Adrenal gland (tissue), 12 donors: ENCODE results near the gene PLAU. TPM values are rescaled to one million over a fixed set of nuclear protein-coding genes. Genes with fewer than 3 reads are reported as not detected.

Source experiments
- DNase-seq, 7 donors: peaks; one replicate each; pipeline ENCODE4 v3.0.0-alpha.2; 2019 to 2020
- H3K27ac ChIP-seq, 5 donors: fragments of 200-600 bp; sonication (generic) in 4 of 5; 1 replicate in 3 of 5; 2 replicates in 2 of 5; pipeline versions ENCODE4 v1.5.1 to v1.8.0; 2016 to 2020; ENCODE audit warnings: mild to moderate bottlenecking in 1 of 5
- H3K27me3 ChIP-seq: fragments of 200-600 bp; 2 replicates; pipeline ENCODE4 v1.8.0; 2021
- H3K36me3 ChIP-seq, 2 donors: fragments of 200-600 bp; replicated peaks in 1 of 2; 1 replicate in 1 of 2; 2 replicates in 1 of 2; pipeline versions ENCODE4 v1.5.1 to v1.8.0; 2018 to 2022
- H3K4me1 ChIP-seq, 2 donors: fragments of 200-600 bp; replicated peaks in 1 of 2; 1 replicate in 1 of 2; 2 replicates in 1 of 2; pipeline versions ENCODE4 v1.5.1 to v1.8.0; 2018 to 2021
- H3K4me3 ChIP-seq, 4 donors: fragments of 200-600 bp; sonication (generic) in 3 of 4; one replicate each; pipeline ENCODE4 v1.5.1; 2016 to 2018
- H3K9me3 ChIP-seq, 3 donors: fragments of 200-600 bp; sonication (generic) in 1 of 3; replicated peaks in 1 of 3; 1 replicate in 2 of 3; 2 replicates in 1 of 3; pipeline versions ENCODE4 v1.5.1 to v1.8.0; 2016 to 2021
- CTCF ChIP-seq, 6 experiments: fragments of 450-650 bp in 4 of 6; fragments of 200-600 bp in 2 of 6; sonication (generic) in 1 of 6; IDR thresholded peaks; 1 replicate in 5 of 6; 2 replicates in 1 of 6; pipeline versions ENCODE4 v1.5.1 to v1.8.0; 2016 to 2021; ENCODE audit warnings: antibody characterized with exemption in 6 of 6, mild to moderate bottlenecking in 2 of 6, moderate library complexity in 1 of 6
- POLR2A ChIP-seq, 2 donors: fragments of 450-650 bp; IDR thresholded peaks; one replicate each; pipeline ENCODE4 v1.6.1; 2017; ENCODE audit warnings: antibody characterized with exemption in 2 of 2, mild to moderate bottlenecking in 2 of 2, moderate library complexity in 1 of 2
- WGBS, 4 donors: extraction: QIAGEN DNeasy Blood & Tissue Kit in 2 of 4; methylation state at CpG; one replicate each; pipeline versions ENCODE4 v1.1.5 to v1.1.7; 2013 to 2017; 5-methylcytosine and 5-hydroxymethylcytosine counted together
- intact Hi-C, 2 donors: fragments of 100-400 bp; cut with DNase I; formaldehyde crosslinking; loops; one replicate each; pipeline versions ENCODE4 v1.14.1 to v1.15.0; 2022 to 2023
- polyA plus RNA-seq, 3 donors: library from polyadenylated mRNA; stranded (reverse); fragments of 200-250 nt in 2 of 3; fragments of 350-450 nt in 1 of 3; fragmentation: Illumina TruSeq in 1 of 3; extraction: RNeasy Lipid Tissue Mini Kit (QIAGEN cat#74804) in 1 of 3; gene quantifications; one replicate each; pipeline ENCODE4 v1.2.3, GENCODE V29; 2013 to 2014
- total RNA-seq, 9 donors: library from RNA; depleted of rRNA in 4 of 9; stranded (reverse); fragments of >200 nt in 4 of 9; fragments of 120-200 nt in 1 of 9; fragmentation: NEBNext Ultra II Directional in 1 of 9; extraction: Animal tissue kit (Norgen Biotek cat#: 25700) in 1 of 9; gene quantifications; one replicate each; pipeline versions ENCODE4 v1.1.0 to v1.2.4, GENCODE V29; 2013 to 2023
- donor health status: healthy with polysubstance abuse.
- donor health status: Bipolar disorder and iron deficiency.
- donor health status: DM: yes; HTN: yes; CAD: no.
- donor health status: DM: no; HTN: no; CAD: no.
- donor health status: DM: no; HTN: no; CAD: no.
- donor health status: DM: yes; HTN: yes; CAD: no.

The PLAU gene
- total and polyA plus RNA-seq, 12 donors: 0.94 to 19.4 (median 6.9) TPM

- WGBS, 4 donors: 66 to 84% (median 71%) methylated on average over 5 of the region's 5 CpGs
- DNase-seq: peak in 2 of 7 donors; percentile 2 to 24
- Histone ChIP-seq H3K27ac (peak overlapping the region in 2 of 5 donors; percentile 17 to 57), H3K9me3 (no peaks in the 10 kb centered on the region), H3K36me3 (no peaks in the 10 kb centered on the region), H3K4me3 (no peak overlapping the region), H3K4me1 (peaks cover 6 to 9% of the 10 kb centered on the region in 2 donors), H3K27me3 (no peaks in the 10 kb centered on the region)
- intact Hi-C loops: no loop called here
- no peak for TF ChIP-seq POLR2A (IDR thresholded peaks at IDR 0.05)
- no peak for TF ChIP-seq CTCF (IDR thresholded peaks at IDR 0.05)
These were observed 26.6 kb downstream of the PLAU start for GRCh38 chr10:73937333-73938043.

- no peak for TF ChIP-seq POLR2A (IDR thresholded peaks at IDR 0.05)
- TF ChIP-seq CTCF (IDR thresholded peaks at IDR 0.05): peak; percentile 83 to 97 (median 90)
- peak overlapping the region in 1 of 5 donors; percentile 57 for H3K27ac ChIP-seq
- 4 to 10% (median 5%) methylated on average over 17 to 28 of the region's 28 CpGs for WGBS, 4 donors
- H3K4me3 ChIP-seq: no peak overlapping the region
- DNase-seq: peak; percentile 69 to 90 (median 82)
- H3K4me1 ChIP-seq: peaks cover 6 to 9% of the 10 kb centered on the region in 2 donors
- H3K27me3 ChIP-seq: no peaks in the 10 kb centered on the region
- no peaks in the 10 kb centered on the region for H3K36me3 ChIP-seq
- H3K9me3 ChIP-seq: no peaks in the 10 kb centered on the region
- intact Hi-C loops: loop anchor here (2.0 kb wide), 1 partner anchor 54 kb away; no protein-coding TSS in a partner anchor
These were observed 29.8 kb downstream of the PLAU start for GRCh38 chr10:73940634-73941221.

- H3K27ac ChIP-seq: no peak overlapping the region
- TF ChIP-seq POLR2A (IDR thresholded peaks at IDR 0.05) (no peak), CTCF (IDR thresholded peaks at IDR 0.05) (no peak)
These were observed 30.4 kb downstream of the PLAU start for GRCh38 chr10:73941300-73941699.

GRCh38 chr10:73944356-73945100 is 33.6 kb downstream of the PLAU start:
- WGBS, 4 donors: 92 to 95% (median 94%) methylated on average over 8 to 35 of the region's 35 CpGs
- intact Hi-C loops: no loop called here

More at GRCh38 chr10:73941300-73941699, 30.4 kb downstream of the PLAU start:
- 81 to 94% (median 86%) methylated on average over 2 of the region's 2 CpGs for WGBS, 4 donors
- Histone ChIP-seq H3K4me3 (no peak overlapping the region), H3K36me3 (no peaks in the 10 kb centered on the region), H3K9me3 (no peaks in the 10 kb centered on the region), H3K27me3 (no peaks in the 10 kb centered on the region), H3K4me1 (peaks cover 6 to 9% of the 10 kb centered on the region in 2 donors)
- DNase-seq: no peak
- intact Hi-C loops: loop anchor here (2.0 kb wide), 1 partner anchor 54 kb away; no protein-coding TSS in a partner anchor

More at GRCh38 chr10:73944356-73945100, 33.6 kb downstream of the PLAU start:
- Histone ChIP-seq H3K9me3 (no peaks in the 10 kb centered on the region), H3K4me3 (no peak overlapping the region), H3K4me1 (peaks cover 6 to 9% of the 10 kb centered on the region in 2 donors), H3K27me3 (no peaks in the 10 kb centered on the region), H3K27ac (no peak overlapping the region), H3K36me3 (no peaks in the 10 kb centered on the region)
- no peak for DNase-seq
- TF ChIP-seq CTCF (IDR thresholded peaks at IDR 0.05) (no peak), POLR2A (IDR thresholded peaks at IDR 0.05) (no peak)
